Stimulated activated naive CD8-positive, alpha-beta T cell treated with anti-CD3 and anti-CD28 coated beads, Interleukin-15, Interleukin-2, amounts not matched to agents 100 ng/mL and 50 ng/mL, for 24 hours (primary cell): ENCODE measurements around the gene TGFBR3L.
A peak's percentile ranks its signal among the peaks of the same experiment; 100 is the strongest.
"Not testable (repeated sequence)": the region's sequence is repeated elsewhere in the genome, so short reads cannot be mapped to it uniquely, and the experiment has no call there.

Experiments used
- H3K27ac Mint-ChIP-seq: one replicate; pipeline ENCODE4 v1.8.0; 2021; ENCODE audit warnings: mild to moderate bottlenecking, mixed read lengths
- H3K27me3 Mint-ChIP-seq: one replicate; pipeline ENCODE4 v1.8.0; 2021; ENCODE audit warnings: mixed read lengths
- H3K36me3 Mint-ChIP-seq: one replicate; pipeline ENCODE4 v1.8.0; 2021; ENCODE audit warnings: low read depth, mixed read lengths
- H3K4me1 Mint-ChIP-seq: one replicate; pipeline ENCODE4 v1.8.0; 2021; ENCODE audit warnings: low read depth, mixed read lengths
- H3K4me3 Mint-ChIP-seq: one replicate; pipeline ENCODE4 v1.8.0; 2021; ENCODE audit warnings: mild to moderate bottlenecking, mixed read lengths
- H3K9me3 Mint-ChIP-seq: one replicate; pipeline ENCODE4 v1.8.0; 2021; ENCODE audit warnings: mixed read lengths

The TGFBR3L gene

DNA sequence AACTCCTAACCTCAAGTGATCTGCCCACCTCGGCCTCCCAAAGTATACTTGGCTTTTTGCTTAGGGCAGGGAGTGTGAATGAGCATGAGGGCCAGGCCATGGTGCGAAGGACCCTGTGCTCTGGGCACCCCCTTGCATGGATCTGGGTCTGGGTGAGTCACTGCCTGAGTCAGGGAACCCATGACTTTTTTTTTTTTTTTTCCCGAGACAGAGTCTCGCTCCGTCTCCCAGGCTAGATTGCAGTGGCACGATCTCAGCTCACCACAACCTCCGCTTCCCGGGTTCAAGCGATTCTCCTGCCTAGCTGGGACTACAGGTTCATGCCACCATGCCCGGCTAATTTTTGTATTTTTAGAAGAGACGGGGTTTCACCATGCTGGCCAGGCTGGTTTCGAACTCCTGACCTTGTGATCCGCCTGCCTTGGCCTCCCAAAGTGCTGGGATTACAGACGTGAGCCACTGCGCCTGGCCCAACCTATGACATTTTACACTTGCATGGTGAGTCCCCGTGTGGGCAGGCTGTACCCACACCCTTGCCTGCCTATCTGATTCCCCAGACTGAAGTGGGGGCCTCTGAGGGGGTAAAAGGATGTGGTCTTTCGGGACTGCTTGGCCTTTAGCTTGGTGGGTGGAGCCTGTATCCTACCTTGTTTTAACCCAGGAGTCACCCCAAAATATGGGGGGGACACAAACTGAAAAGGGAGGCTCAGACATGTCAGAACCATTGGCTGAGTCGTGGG is 21.1 kb upstream of the TGFBR3L start:
- H3K36me3 Mint-ChIP-seq, H3K4me3 Mint-ChIP-seq, H3K9me3 Mint-ChIP-seq, H3K27ac Mint-ChIP-seq, H3K4me1 Mint-ChIP-seq: not testable (repeated sequence)
- peaks cover 15% of the 10 kb centered on the region for H3K27me3 Mint-ChIP-seq

DNA sequence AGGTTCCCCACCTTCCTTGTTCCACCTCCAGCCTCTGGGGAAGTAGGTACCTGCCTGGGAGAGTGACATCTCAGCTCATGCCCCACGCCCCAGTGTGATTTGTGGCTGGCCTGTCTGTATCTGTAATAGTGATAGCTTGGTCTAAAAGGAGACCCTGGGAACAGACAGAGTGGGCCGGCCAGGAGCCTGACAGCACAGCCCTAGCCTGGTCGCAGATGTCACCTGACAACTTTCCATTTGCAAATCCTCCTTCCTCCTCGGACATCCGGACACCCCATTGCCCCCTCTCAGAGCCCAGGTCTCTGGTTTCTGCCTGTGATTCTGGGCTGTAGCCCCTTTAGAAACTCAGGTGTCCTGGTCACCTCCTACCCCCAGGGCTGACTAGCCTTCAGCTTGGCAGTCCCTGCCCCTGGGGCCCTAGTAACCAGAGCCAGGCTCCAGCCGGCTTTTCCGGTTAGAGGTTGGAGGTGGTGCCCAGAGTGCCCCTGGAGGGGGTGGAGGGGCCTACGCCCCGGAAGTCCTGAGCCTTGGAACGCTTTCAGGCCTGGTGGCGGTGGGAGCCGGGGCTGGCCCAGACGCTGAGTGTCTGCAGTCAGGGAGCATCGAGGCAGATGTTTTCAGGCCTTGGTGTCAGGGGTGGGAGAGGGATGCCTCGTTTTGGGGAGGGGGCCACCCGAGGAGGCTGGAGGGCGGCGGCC is 19.9 kb upstream of the TGFBR3L start:
- Mint-ChIP-seq H3K4me3 (no peak overlapping the region), H3K9me3 (no peaks in the 10 kb centered on the region), H3K27me3 (peaks cover 7% of the 10 kb centered on the region), H3K4me1 (peaks cover 9% of the 10 kb centered on the region), H3K27ac (no peak overlapping the region), H3K36me3 (no peaks in the 10 kb centered on the region)

DNA sequence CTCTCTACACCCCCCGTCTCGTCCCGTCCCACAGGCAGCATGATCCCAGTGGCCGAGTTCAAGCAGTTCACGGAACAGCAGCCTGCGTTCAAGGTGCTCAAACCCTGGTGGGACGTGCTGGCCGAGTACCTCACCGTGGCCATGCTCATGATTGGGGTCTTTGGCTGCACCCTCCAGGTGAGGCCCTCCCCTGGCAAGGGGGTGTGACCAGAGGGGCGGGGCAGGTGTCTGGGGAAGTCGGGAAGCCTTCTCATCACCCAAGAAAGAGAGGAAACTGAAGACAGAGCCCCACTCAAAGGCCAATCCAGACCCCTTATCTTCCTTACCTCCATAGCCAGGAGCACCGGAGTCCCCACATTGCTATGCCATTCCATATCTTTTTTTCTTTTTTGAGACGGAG is 19.1 kb upstream of the TGFBR3L start:
- Mint-ChIP-seq H3K27ac (no peak overlapping the region), H3K9me3 (no peaks in the 10 kb centered on the region), H3K27me3 (peaks cover 4% of the 10 kb centered on the region), H3K4me3 (no peak overlapping the region), H3K4me1 (peaks cover 9% of the 10 kb centered on the region), H3K36me3 (no peaks in the 10 kb centered on the region)

DNA sequence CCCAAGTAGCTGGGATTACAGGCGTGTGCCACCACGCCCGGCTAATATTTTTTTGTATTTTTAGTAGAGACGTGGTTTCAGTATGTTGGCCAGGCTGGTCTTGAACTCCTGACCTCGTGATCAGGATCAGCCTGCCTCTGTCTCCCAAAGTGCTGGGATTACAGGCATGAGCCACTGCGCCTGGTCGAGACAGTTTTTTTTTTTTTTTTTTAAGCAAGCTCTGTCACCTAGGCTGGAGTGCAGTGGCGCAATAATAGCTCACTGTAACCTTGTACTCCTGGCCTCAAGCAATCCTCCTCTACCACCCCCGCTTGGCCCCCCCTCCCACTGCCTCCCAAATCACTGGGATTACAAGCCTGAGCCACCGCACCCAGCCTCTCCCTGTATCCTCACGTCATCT is 17.3 kb upstream of the TGFBR3L start:
- H3K9me3 Mint-ChIP-seq = no peaks in the 10 kb centered on the region
- peaks cover 4% of the 10 kb centered on the region for H3K27me3 Mint-ChIP-seq
- no peak overlapping the region for H3K27ac Mint-ChIP-seq
- H3K4me3 Mint-ChIP-seq = no peak overlapping the region
- H3K36me3 Mint-ChIP-seq = no peaks in the 10 kb centered on the region
- H3K4me1 Mint-ChIP-seq = peaks cover 9% of the 10 kb centered on the region

DNA sequence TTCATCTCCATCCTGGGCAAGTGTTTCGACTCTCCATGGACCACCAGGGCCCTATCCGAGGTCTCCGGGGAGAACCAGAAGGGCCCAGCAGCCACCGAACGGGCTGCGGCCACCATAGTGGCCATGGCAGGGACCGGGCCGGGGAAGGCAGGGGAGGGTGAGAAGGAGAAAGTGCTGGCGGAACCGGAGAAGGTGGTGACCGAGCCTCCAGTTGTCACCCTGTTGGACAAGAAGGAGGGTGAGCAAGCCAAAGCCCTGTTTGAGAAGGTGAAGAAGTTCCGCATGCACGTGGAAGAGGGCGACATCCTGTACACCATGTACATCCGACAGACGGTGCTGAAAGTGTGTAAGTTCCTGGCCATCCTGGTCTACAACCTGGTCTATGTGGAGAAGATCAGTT is 15.7 kb upstream of the TGFBR3L start:
- Mint-ChIP-seq H3K27ac (no peak overlapping the region), H3K9me3 (no peaks in the 10 kb centered on the region), H3K27me3 (peaks cover 3% of the 10 kb centered on the region), H3K4me3 (no peak overlapping the region), H3K36me3 (no peaks in the 10 kb centered on the region), H3K4me1 (peaks cover 16% of the 10 kb centered on the region)

DNA sequence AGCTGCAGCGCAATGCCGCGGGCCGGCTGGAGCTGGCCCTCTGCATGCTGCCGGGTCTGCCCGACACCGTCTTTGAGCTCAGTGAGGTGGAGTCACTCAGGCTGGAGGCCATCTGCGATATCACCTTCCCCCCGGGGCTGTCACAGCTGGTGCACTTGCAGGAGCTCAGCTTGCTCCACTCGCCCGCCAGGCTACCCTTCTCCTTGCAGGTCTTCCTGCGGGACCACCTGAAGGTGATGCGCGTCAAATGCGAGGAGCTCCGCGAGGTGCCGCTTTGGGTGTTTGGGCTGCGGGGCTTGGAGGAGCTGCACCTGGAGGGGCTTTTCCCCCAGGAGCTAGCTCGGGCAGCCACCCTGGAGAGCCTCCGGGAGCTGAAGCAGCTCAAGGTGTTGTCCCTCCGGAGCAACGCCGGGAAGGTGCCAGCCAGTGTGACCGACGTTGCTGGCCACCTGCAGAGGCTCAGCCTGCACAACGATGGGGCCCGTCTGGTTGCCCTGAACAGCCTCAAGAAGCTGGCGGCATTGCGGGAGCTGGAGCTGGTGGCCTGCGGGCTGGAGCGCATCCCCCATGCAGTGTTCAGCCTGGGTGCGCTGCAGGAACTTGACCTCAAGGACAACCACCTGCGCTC is 14.8 kb upstream of the TGFBR3L start:
- Mint-ChIP-seq H3K4me1 (peaks cover 18% of the 10 kb centered on the region), H3K36me3 (no peaks in the 10 kb centered on the region), H3K27ac (no peak overlapping the region), H3K27me3 (no peaks in the 10 kb centered on the region), H3K4me3 (no peak overlapping the region), H3K9me3 (no peaks in the 10 kb centered on the region)

DNA sequence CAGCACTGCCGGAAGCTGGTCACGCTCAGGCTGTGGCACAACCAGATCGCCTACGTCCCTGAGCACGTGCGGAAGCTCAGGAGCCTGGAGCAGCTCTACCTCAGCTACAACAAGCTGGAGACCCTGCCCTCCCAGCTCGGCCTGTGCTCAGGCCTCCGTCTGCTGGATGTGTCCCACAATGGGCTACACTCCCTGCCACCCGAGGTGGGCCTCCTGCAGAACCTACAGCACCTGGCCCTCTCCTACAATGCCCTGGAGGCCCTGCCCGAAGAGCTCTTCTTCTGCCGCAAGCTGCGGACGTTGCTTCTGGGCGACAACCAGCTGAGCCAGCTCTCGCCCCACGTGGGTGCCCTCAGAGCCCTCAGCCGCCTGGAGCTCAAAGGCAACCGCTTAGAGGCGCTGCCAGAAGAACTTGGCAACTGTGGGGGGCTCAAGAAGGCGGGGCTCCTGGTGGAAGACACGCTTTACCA is 14.2 kb upstream of the TGFBR3L start:
- H3K4me3 Mint-ChIP-seq = no peak overlapping the region
- no peak overlapping the region for H3K27ac Mint-ChIP-seq
- H3K9me3 Mint-ChIP-seq = no peaks in the 10 kb centered on the region
- H3K36me3 Mint-ChIP-seq = no peaks in the 10 kb centered on the region
- H3K27me3 Mint-ChIP-seq = no peaks in the 10 kb centered on the region
- peaks cover 23% of the 10 kb centered on the region for H3K4me1 Mint-ChIP-seq

DNA sequence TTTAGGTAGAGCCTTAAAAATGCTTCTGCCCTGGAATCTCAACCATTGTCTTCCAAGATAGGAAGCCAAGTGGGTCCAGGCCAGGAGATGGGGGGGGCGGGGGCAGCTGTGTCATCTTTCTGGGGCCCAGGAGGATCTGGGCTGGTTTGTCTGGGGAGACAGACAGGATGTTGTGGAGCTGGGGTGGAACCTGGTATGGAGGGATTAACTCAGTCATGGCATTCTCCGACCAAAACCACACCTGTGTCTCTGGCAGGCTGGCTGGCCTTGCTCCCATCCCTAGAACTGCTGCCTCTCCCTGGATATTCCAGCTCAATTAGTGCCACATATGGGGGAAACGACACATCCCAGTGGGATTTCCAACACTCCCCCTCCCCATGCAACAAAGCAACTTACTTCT is 13.7 kb upstream of the TGFBR3L start:
- Mint-ChIP-seq H3K36me3 (no peaks in the 10 kb centered on the region), H3K4me1 (peaks cover 27% of the 10 kb centered on the region), H3K9me3 (no peaks in the 10 kb centered on the region), H3K4me3 (no peak overlapping the region), H3K27ac (no peak overlapping the region), H3K27me3 (no peaks in the 10 kb centered on the region)

DNA sequence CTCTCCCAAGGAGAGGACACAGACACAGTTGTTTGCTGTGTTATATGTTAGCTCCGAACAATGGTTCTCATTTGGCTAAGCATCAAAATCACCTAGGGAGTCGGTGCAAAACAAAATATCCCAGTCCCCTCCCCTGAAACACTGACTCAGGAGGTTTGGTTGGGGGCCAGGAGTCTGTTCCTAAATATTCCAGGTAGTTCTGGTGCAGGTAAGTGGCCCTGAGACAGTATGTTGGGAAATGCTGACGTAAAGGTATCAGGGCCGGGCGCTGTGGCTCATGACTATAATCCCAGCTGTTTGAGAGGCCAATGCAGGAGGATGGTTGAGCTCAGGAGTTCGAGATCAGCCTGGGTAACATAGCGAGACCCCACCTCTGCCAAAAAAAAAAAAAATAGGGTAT is 13.3 kb upstream of the TGFBR3L start:
- H3K4me3 Mint-ChIP-seq = no peak overlapping the region
- no peaks in the 10 kb centered on the region for H3K36me3 Mint-ChIP-seq

DNA sequence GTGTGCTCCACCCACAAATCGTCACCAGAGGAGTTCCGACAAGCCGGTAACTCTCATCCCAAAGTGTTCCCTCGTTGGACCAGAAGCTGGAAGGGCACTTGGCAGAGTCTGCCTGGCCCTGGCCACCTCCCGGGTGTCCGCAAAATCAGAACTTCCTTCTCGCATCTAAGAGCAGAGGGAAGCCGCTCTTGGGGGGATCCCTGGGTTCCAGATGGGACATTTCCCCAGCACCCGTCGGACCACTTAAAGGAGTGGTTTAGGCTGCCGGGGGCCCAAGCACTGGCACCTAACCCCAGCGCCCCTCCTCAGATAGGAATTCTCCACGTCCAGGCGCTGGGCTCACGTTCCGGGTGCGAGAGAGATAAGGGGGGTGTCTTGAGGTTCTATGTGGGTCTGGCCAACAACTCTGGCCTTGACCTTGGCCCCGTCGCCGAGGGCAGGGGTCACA is 11.8 kb upstream of the TGFBR3L start:
- peak overlapping the region; percentile 86 for H3K4me3 Mint-ChIP-seq
- peaks cover 27% of the 10 kb centered on the region for H3K4me1 Mint-ChIP-seq
- no peaks in the 10 kb centered on the region for H3K9me3 Mint-ChIP-seq
- H3K36me3 Mint-ChIP-seq = no peaks in the 10 kb centered on the region
- H3K27ac Mint-ChIP-seq = peak overlapping the region; percentile 96
- no peaks in the 10 kb centered on the region for H3K27me3 Mint-ChIP-seq

More for the DNA sequence above, 13.3 kb upstream of the TGFBR3L start:
- Mint-ChIP-seq H3K9me3 (no peaks in the 10 kb centered on the region), H3K4me1 (peaks cover 27% of the 10 kb centered on the region), H3K27ac (no peak overlapping the region), H3K27me3 (no peaks in the 10 kb centered on the region)

DNA sequence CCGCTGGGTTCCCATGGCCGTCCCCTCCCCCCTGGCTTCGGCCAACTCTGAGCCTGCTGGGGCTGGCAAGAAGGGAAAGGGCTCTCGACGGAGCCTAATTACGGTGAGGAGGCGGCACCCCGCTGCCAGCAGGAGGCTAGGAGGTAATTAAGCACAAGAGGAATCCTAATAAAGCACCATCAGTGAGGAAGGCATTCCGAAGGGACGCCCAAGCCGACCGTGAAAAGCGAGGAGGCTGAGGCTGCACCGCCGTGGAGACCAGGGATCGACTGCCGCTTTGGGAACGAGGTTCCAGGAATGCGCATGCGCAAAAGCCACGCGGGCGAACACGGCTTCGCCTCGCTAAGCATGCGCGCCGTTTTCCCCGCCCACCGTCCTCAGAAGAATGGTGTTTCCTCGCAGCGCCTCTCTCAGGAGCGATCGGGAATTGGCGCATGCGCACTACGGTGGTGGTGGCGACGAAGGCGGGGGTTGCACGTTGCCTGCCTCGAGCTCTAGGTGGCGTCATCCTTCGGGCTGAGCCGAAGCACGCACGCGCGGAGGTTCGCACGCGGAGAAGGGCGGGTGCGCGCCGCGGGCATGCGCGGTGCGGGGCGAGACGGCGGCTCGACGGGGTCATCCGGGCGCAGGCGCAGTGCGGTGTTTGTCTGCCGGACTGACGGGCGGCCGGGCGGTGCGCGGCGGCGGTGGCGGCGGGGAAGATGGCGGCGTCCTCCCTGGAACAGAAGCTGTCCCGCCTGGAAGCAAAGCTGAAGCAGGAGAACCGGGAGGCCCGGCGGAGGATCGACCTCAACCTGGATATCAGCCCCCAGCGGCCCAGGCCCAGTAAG is 11.2 kb upstream of the TGFBR3L start, which contains the start of gene MAP2K7:
MAP2K7 (plus strand) TSS at position 634 of the 830 bp plus-strand sequence; CDS start at position 702, 68 bp downstream.
- H3K4me3 Mint-ChIP-seq = peak within 1 kb of the TSS; percentile 86
- no peaks in the 10 kb centered on the region for H3K36me3 Mint-ChIP-seq
- peak within 1 kb of the TSS; percentile 96 for H3K27ac Mint-ChIP-seq
- H3K4me1 Mint-ChIP-seq = peaks cover 27% of the 10 kb centered on the region
- no peaks in the 10 kb centered on the region for H3K27me3 Mint-ChIP-seq
- H3K9me3 Mint-ChIP-seq = no peaks in the 10 kb centered on the region

DNA sequence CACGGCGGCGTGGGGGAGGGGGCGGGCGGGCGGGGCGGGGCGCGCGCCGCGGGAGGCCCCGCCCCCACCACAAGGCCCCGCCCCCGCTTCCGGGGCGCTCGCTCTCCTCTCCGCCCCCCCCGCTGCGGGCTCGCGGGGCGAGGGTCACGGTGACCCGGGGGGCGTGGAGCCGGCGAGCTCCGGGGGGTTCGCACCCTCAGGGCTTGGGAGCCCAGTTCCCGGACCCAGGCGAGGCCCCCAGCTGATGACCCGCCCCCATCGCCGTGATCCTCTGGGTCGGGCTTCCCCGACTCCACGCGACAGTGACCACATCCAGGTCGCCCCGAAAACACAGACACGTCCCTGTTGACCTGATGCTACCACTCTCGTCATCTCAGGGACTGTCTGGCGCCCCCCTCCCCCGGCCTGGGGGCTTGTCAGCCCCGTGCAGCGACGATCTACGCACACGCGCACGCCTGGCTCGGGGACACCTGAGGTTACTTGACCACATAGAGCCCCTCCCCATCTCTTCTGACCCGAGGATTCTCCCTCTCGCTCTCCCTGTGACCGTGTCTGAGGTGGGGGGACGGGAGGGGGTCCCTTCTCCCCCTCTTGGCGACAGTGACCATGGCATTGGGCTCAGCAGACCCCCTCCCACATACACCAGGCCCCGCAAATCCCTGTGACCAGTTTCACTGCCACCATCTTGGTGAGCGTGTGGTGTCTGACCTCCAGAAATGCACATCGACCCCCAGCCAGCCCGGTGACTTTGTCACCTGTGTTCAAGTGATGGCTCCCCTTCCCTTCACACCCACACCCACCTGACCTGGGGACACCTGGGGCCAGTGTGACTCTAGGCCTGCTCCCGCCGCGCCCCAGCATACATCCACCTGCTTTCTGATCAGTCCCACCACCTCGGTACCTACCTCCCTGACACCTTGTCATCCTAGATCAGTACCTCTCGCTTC is 10.3 kb upstream of the TGFBR3L start:
- no peaks in the 10 kb centered on the region for H3K36me3 Mint-ChIP-seq
- peak overlapping the region; percentile 86 for H3K4me3 Mint-ChIP-seq
- H3K27ac Mint-ChIP-seq = peak overlapping the region; percentile 81
- H3K9me3 Mint-ChIP-seq = no peaks in the 10 kb centered on the region
- H3K4me1 Mint-ChIP-seq = peaks cover 27% of the 10 kb centered on the region
- H3K27me3 Mint-ChIP-seq = no peaks in the 10 kb centered on the region

DNA sequence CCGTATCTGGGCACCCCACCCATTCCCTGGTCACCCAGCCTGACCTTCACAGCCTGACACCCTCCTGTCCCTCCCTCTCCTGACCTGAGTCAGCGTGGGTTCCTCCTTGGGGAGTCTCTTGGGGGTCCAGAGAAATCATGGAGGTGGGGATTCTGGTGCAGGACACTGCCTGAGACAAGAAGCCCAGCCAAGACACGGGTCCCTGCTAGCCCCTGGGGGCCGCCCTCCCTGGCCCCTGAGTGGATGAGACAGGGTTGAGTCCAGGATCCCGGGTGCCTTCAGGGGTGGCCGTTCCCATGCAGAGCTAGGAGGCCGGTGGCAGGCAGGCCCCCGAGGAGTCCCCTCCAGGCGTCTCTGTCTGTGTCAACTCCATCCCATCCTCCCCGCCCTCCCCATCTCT is 9.4 kb upstream of the TGFBR3L start:
- no peaks in the 10 kb centered on the region for H3K9me3 Mint-ChIP-seq
- peak overlapping the region; percentile 81 for H3K27ac Mint-ChIP-seq
- no peaks in the 10 kb centered on the region for H3K36me3 Mint-ChIP-seq
- peak overlapping the region; percentile 85 for H3K4me3 Mint-ChIP-seq
- H3K4me1 Mint-ChIP-seq = peaks cover 27% of the 10 kb centered on the region
- H3K27me3 Mint-ChIP-seq = no peaks in the 10 kb centered on the region

DNA sequence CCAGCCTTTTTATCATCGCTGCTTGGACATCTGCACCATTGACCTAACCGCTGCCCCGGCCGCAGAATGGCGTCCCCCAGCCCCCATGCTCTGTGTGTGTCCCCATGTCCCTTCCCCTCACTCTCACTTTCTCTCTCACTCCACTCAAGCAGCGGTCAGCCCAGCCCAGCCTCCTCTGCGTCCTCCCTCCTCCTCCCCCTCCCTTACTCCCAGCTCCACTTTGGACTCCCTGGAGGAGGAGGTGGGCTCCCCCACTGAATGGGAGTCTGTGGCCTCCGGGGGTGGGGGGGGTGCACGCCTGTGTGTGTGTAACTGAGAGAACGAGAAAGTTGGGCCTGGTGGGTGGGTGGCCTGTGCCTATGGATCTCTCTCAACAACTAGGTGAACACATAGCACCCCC is 8.8 kb upstream of the TGFBR3L start:
- Mint-ChIP-seq H3K36me3 (peaks cover 5% of the 10 kb centered on the region), H3K4me1 (peaks cover 27% of the 10 kb centered on the region), H3K9me3 (no peaks in the 10 kb centered on the region), H3K4me3 (peak overlapping the region; percentile 69), H3K27ac (peak overlapping the region; percentile 57), H3K27me3 (no peaks in the 10 kb centered on the region)
